GM21515 (cell line): ENCODE measurements around the gene MYO10.

Experiments used
- ATAC-seq: cut with Tn5 transposase; IDR thresholded peaks from one replicate; pipeline ENCODE4 v1.9.1; 2021; ENCODE audit not compliant: unreplicated experiment

The MYO10 gene

DNA sequence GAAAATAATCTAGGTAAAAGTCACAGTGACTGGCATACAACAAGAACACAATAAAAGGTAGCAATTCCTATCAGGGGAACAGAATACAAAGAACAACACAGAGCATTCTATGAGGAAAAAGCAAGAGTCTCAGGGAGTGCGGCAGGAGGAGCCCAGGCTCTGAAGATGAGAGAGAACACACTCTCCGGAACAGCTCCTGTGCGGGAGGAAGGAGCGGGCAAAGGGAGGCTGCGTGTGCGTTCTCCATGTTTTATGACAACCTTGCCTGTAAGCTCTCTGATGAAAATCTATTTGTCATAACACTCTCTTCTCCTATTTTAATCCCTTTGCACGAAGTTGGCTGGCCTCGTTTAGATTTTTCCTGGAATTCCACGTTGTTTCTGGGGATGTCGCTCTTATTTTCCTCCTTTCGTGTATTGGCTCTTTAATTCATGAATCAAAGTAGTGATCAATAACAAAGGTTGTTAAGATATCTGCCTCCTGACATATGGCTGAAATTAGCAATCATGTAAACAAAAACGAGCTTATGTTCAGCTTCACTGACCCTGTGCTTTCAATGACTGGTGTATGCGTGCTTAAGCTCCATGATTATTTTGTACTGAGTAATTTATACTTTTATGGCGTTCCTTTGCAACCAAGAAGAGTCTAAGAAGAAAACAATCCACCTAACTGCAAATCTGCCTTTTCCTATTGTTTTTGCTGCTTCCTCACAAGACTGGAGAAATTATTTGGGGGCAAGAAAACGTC lies 109.5 kb downstream of the MYO10 start:
- ATAC-seq, result no peak

DNA sequence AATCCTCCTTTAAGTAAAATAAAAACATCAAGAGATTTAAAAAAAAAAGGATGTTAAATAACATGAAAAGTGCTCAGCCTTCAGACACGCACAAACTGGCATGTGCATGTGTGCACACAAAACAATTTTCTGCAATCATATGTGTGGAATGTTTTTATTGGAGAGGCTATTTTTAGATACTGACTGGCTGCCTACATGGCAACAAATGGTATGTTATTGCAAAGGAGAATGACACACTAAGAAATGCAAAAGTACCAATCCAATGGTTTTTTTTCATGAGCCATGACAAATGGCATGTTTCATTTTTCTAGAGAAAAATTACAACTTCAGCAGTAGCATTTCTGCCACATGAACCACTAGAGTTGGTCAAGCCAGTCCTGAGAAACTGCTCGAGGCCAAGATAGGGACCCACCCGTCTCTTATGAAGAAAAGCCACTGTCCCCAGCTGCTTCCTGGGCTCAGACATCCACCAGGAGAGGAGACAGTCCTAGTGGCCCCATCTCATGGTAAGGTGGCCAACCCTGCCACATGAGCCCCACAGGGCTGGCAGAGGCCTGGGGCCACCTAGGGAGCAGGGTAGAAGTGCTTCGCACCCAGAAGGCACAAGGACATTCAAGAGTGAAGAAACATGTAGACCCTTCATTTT lies 116.4 kb downstream of the MYO10 start:
- ATAC-seq, result no peak

DNA sequence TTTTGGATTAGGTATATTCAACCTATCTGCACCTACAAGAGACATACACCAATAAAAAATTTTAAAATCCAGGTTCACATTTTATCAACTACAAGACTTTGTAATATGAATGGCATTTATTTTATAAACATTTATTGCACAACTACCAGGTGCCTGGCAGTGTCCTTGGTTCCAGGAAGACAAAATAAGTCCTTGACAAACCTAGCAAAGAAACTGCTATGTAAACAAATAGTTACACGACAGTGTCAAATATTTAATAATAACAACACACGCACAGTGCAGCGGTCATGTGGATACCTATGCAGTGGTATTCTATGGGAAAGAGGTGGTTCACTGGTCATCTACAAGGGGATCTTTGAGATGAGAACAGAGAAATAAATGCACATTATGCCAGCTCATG lies 120.7 kb downstream of the MYO10 start:
- ATAC-seq, result no peak

DNA sequence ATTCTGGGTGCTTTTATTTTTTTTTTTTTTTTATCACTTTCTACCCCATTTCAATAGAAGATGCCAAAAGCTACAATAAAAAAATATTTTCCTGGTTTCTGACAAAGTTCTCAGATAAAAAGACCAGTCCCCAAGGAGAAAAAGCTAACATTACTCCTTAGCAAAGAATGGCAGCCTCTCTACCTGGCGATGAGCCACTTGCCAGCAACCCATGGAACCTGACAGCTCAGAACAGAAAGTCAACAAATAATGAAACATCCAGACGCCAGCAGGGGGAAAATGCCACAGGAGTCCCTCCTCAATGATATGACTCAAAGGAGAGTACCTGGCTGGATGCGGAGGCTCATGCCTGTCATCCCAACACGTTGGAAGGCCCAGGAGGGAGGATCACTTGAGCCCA lies 123.2 kb downstream of the MYO10 start:
- ATAC-seq, result no peak

DNA sequence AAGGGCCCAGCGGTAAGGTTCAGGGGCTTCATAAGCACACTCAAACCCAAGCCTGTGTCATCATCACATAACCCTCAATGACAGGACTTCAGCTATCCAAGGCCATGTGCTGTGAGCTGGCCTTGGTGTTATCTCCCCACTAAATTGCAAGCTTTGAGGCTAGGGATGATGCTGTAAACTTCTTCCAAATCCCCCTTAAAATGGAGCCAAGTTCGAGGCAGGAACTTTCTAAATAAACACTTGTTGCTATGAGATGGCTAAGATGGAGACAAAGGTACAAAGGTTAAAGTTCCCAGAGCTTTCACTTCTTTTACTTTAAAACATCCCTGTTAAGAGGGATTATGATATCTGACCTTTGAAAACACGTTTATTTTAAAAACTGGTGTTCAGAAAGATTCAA lies 123.6 kb downstream of the MYO10 start:
- no peak for ATAC-seq

DNA sequence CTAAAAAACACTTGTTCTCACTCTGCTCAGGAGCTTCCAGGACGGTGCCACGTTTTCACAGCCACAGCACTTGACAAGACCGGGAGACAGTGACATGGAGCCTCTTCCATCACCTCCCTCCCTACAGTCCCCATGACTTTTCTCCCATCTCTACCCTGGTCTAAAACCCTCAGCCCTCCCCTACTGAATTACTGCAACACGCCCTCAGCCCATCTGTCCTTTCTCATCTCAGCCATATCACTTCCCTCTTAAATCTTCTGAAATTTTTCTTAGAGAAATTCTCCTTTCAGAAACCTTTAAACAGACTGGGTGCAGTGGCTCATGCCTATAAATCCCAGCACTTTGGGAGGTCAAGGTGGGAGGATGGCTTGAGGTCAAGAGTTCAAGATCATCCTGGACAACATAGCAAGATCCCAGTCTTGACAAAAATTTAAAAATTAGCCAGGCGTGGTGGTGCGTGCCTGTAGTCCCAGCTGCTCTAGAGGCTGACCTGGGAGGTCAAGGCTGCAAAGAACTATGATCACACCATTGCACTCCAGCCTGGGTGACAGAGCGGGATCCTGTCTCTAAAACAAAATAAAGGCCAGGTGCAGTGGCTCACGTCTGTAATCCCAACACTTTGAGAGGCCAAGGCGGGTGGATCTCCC lies 125.8 kb downstream of the MYO10 start:
- ATAC-seq, result no peak

DNA sequence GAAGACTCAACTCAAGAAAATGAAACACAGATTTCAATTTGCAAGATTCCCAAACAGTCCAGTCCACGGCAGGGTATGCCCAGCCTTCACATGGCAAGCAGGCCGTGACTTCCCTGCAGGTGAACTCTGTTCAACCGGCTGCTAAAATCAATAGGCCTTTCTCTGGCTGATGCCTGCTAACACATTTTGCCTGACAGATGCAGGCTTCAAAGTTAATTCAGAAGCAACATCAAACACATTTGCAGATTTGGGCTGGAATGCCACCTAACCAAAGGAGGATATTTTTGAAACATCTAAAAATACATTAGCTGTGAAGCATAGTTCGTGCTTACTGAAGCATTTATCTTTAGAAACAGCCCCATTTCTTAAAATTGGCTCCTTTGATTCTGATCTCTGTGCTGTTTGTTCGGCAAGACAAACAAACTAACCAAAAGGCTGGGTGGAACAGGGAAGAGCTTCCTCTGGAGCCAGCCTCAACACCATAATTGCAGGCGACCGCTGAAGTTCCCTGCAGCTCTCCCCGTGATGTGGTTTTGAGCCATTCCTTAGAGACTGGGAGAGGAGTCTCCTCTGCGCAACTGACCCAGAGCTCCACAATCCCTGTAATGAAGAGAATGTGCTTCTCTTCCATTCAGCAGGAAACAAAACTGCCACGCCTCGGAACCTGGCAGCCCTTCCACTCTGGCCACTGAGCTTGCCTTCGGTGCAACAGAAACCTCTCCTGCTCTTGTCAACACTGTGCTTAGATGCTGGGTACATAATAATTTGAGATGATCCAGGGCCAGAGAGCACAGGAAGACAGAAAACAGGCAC lies 126.5 kb downstream of the MYO10 start:
- no peak for ATAC-seq

DNA sequence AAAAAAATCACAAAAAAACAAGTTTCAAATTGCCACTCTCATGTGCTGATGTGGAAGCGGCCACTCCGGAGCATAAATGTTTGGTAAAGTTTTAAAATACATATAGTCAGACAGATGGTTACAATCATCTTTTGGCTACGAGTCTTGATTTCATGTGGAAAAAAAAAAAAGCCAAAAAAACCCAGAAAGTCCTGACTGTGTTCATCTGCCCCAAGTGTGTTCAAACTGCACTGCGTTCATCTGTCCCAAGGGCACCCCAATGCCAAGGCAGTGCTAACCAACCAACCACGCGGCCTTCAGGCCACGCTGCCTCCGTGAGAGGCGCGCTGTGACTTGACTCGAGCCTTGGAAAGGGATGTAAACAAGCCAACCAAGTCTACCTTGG lies 127.1 kb downstream of the MYO10 start:
- ATAC-seq, result no peak

DNA sequence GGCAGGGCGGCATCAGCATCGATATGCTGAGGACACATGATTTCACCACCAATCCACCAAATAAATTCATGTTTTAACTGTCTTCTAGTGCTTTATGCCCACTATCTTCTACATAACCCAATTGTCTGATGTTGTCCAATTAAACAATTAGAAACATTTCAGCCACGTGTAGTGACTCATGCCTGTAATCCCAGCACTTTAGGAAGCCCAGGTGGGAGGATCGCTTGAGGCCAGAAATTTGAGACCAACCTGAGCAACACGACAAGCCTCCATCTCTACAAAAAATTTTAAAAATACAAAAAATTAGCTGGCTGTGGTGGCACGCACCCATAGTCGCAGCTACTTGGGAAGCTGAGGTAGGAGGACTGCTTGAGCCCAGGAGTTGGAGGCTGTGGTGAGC lies 128.1 kb downstream of the MYO10 start:
- no peak for ATAC-seq

DNA sequence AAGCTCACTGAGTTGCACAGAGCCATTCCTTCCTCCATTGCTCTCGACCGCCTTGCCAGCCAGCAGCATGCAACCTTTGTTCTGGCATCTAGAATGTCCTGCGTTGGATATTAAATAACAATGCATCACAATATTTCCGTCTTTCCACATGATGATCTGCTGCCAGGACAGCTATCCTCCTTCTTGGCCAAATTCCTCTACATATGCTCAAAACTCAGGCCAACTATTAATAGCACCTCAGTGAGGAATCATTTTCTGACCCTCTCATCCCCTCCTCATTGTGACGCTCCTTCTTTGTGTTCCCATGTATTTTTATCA lies 128.6 kb downstream of the MYO10 start:
- ATAC-seq, result no peak

DNA sequence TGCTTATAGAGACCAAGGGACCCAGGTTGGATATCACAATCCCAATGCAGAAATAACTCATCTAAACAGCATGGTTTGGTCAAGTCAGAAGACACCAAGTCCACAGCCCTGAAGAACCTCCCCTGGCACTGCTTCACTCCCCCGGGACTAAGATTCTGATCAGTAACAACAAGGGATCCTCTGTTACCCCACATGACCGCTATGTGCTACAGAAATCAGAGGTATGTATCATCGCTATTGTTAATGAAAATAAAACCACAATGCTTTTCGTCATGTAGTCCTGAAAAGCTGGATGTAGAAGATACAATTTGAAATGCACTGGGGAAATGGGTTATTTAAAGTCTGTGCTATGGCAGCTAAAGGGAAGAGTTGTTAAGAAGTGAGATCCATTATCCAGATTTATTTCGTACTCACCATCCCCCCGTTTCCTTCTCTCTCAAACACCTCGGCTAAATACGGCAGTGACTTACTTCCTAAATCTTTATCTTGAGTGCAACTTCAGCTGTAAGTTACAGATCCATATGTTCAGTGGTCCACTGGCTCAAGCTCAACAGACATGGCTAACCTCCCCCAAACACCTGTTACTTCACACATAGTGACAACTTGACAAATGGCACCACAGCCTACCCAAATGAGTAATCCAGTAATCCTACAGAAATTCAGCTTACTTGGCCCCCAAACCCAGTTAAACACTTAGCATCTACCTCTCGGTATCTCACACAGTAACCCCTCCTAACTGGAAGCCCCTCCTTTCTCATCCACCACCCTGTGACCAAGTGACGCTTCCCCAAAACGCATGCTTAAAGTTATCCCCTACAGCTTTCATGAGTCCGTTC lies 129.2 kb downstream of the MYO10 start:
- ATAC-seq, result no peak

DNA sequence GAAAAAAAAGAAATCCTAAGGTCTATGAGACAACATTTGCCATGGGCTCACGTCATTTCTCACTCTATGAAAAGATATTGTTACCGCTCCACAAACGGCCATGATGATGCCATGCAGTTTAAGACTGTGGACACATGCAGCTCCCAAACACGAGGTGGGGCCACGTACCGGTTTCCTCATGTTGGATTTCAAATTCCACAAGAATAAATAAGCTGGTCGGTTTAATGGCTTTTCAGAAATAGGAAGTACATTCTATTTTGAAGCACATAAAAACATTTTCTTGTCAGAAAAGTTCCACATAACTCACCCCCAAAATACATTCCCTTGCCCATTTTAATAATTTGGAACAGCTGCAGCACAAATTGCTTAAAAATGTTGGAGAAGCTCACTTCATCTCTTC lies 130.6 kb downstream of the MYO10 start:
- no peak for ATAC-seq

DNA sequence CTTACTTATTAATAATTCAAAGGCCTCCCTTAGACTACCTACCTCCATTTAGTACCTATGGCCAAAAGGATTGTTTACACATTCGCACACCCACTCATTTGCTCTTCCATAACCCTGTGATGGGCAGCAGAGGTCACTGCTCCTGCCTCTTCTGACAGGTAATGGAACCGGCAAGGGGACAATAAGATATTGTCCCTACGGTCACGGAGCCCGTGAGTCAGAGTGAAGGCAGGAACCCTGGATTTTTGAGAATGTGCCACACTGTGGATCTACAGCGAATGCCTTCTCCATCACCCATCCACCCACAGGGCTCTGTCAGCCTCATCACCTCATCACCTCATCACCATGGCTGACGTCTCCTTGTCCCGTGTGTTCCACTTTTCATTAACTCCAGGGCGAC lies 132.3 kb downstream of the MYO10 start:
- ATAC-seq, result no peak

DNA sequence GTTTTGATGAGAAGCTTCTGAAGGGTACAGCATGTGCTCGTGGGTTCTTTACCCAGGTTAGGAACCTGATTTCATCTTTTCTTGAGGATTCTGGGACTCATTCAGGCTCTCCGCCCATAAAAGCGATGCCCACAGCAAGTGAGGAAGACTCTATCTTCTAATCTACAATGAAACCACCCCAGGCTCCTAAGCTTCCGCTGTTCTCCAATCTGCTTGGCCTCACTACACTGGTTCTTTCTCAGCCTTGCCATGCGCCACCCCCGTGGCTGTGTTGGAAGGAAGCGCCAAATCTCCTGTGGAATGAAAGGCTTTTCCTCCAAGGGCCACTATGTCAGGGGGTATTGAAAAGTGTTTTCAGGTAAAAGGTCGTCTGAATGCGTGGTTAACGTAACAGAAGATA lies 135.6 kb downstream of the MYO10 start:
- no peak for ATAC-seq

DNA sequence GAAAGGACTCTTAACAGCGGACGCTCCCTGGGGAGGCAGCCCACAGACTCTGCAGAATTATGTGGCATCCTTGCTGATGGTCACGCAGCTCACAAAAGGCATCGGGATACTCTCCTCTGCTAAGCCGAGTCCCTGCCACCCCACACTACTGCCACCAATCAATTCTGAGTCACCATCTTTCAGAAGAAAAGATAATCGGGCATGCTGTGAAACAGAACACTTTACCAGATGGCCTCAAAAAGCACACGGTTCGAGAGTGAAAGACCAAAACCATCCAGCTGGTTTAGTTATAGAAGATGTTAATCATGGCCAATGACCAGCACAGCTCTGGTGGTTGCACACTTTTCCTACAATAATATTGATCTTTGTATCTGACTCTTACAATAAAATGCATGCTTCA lies 136.3 kb downstream of the MYO10 start:
- no peak for ATAC-seq

DNA sequence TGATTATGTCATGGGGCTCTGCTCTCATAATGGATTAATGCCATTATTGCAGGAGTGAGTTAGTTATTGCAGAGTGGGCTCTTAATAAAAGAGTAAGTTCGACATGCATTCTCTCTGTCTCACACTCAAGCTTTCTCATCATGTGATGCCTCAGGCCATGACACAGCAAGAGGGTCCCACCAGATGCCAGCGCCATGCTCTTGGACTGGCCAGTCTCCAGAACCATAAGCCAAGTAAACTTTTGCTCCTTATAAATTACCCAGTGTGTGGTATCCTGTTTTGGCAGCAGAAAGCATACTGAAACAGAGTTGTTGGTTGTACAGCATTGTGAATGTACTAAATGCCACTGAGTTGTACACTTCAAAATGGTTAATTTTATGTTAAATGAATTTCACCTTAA lies 138.1 kb downstream of the MYO10 start:
- no peak for ATAC-seq

DNA sequence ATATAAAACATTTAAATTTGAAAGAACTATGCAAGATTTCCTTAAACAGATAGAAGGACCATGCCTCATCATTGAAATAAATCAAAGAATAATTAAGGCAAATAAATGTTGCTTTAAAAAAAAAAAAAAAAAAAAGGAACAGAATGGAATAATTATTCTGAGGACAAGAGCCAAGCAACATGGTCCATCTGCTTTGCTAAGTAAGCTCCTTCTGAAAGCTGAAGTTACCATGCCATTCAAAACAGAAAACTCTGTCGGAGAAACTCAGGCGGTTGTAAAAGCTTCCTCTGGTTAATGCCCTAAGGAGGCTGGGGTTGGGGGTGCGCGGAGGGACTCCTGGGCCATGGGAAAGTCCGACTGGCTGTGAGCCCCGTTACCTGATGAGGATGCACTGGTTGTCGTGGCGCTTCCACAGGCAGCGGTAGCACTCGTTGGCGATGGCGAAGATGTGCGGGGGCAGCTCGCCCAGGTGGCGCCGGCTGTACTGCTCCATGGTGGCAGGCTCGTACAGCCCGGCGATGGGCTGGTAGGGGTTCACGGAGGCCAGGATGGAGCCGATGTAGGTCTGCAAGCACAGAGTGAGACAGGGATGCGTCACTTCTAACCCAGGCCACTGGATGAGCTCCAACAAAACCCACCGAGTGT lies 141.7 kb downstream of the MYO10 start:
- no peak for ATAC-seq

DNA sequence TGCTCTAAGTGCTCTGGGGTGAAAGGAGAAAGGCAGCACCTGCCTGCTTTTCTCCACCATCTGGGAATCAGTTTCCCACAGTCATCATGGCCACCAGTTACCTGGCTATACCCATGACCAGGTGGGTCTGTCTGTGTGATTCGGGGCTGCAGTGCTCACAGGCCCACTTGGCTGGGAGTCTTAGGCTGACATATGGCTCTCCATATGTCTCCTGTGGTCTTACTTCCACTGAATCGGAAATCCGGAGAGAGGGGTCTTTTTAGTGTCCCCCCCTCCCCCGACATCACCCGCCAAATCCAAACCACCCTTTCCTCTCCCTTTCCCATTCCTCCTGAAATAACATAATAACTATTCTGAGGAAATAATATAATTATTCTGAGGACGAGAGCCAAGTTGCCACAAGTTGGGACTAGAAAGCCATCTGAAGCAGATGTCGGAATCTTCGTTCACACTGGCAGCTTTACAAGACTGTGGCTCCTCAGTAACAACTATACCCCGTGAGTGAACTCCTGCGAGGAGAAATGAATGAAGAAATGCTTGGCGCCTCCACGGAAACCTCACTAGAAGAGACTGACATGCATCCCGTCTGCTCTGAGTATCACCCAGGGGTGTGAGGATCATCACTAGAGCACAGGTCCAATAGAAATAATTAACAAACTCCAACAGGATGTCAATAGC lies 143.4 kb downstream of the MYO10 start:
- no peak for ATAC-seq

DNA sequence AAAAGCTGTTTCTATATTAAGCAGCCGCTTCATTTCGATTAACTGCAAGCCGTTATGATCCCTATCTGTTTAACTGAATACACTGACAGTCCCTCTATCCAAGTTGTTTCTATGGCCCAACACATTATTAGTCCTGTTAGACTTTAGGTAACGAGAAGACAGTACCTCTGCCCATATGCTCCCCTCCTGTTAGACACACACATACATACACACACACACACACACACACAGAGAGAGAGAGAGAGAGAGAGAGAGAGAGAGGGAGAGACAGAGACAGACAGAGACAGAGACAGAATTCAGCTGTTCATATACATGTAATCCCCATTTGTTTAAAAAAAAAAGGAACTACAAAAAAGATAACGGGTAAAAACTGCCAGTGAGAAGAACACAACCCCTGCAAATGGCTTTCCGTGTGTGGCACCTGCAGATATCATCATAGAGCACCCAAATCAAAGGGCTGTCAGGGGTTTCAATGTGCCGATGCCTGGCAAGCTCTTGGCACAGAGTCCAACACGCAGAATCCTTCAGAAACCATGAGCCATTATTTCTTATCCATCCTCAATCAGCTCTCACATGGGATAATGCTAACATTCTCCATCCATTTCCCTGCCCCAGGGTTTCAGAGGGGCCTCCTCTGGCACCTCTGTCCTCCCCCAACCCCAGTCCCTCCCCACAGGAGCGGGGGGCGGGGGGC lies 144.0 kb downstream of the MYO10 start:
- no peak for ATAC-seq
